Immature natural killer cell (primary cell): Measurements from ENCODE around the gene UTRN. TPM values are rescaled to one million over a fixed set of nuclear protein-coding genes. Genes with fewer than 3 reads are reported as not detected.

Source experiments
- DNase-seq, 3 donors: peaks; one replicate each; pipeline ENCODE4 v3.0.0; 2022; ENCODE audit warnings: mixed read lengths in 1 of 3
- H3K27ac Mint-ChIP-seq, 6 donors: one replicate each; pipeline ENCODE4 v1.8.0; 2020; ENCODE audit warnings: mixed read lengths in 6 of 6, mild to moderate bottlenecking in 5 of 6, inconsistent platforms in 4 of 6, moderate library complexity in 3 of 6
- H3K27me3 Mint-ChIP-seq, 3 donors: one replicate each; pipeline ENCODE4 v1.8.0; 2020 to 2021; ENCODE audit warnings: low read depth in 3 of 3, mild to moderate bottlenecking in 3 of 3, mixed read lengths in 3 of 3, moderate library complexity in 3 of 3, inconsistent platforms in 1 of 3
- H3K36me3 Mint-ChIP-seq, 3 donors: one replicate each; pipeline ENCODE4 v1.8.0; 2020; ENCODE audit warnings: mixed read lengths in 3 of 3, inconsistent platforms in 2 of 3, mild to moderate bottlenecking in 2 of 3
- H3K4me1 Mint-ChIP-seq, 2 donors: one replicate each; pipeline ENCODE4 v1.8.0; 2020; ENCODE audit warnings: inconsistent platforms in 2 of 2, mild to moderate bottlenecking in 2 of 2, mixed read lengths in 2 of 2, moderate library complexity in 1 of 2
- H3K4me3 Mint-ChIP-seq, 5 donors: one replicate each; pipeline ENCODE4 v1.8.0; 2020; ENCODE audit warnings: mild to moderate bottlenecking in 5 of 5, mixed read lengths in 5 of 5, inconsistent platforms in 3 of 5, moderate library complexity in 3 of 5
- H3K9me3 Mint-ChIP-seq, 6 donors: one replicate each; pipeline ENCODE4 v1.8.0; 2020; ENCODE audit warnings: mild to moderate bottlenecking in 6 of 6, mixed read lengths in 6 of 6, inconsistent platforms in 4 of 6, moderate library complexity in 3 of 6
- polyA plus RNA-seq, 3 donors: library from polyadenylated mRNA; unstranded; fragments of 300-500 nt; fragmentation: Illumina TruSeq; gene quantifications; one replicate each; pipeline ENCODE4 v1.2.3, GENCODE V29; 2021

Gene UTRN
- polyA plus RNA-seq, 3 donors from 2014 or later = 40.5 to 261 (median 67.6) TPM

- Mint-ChIP-seq H3K9me3 (no peaks in the 10 kb centered on the region), H3K27ac (peak overlapping the region in 1 of 6 donors; percentile 7), H3K27me3 (no peaks in the 10 kb centered on the region), H3K4me3 (no peak overlapping the region), H3K36me3 (no peaks in the 10 kb centered on the region), H3K4me1 (peaks cover 31 to 67% of the 10 kb centered on the region in 2 donors)
- no peak for DNase-seq
These were observed 40.1 kb downstream of the UTRN start for GRCh38 chr6:144325232-144325631.

- no peaks in the 10 kb centered on the region for H3K9me3 Mint-ChIP-seq
- DNase-seq = no peak
- no peak overlapping the region for H3K4me3 Mint-ChIP-seq
- peak overlapping the region in 2 of 6 donors; percentile 20 to 43 for H3K27ac Mint-ChIP-seq
- no peaks in the 10 kb centered on the region for H3K27me3 Mint-ChIP-seq
- peaks cover 27 to 64% of the 10 kb centered on the region in 2 donors for H3K4me1 Mint-ChIP-seq
- no peaks in the 10 kb centered on the region for H3K36me3 Mint-ChIP-seq
These were observed 41.3 kb downstream of the UTRN start for GRCh38 chr6:144326393-144326792.

- Mint-ChIP-seq H3K36me3 (no peaks in the 10 kb centered on the region), H3K27me3 (no peaks in the 10 kb centered on the region), H3K9me3 (no peaks in the 10 kb centered on the region), H3K4me3 (no peak overlapping the region), H3K4me1 (peaks cover 32 to 71% of the 10 kb centered on the region in 2 donors), H3K27ac (peak overlapping the region in 4 of 6 donors; percentile 20 to 43 (median 27))
- DNase-seq = no peak
These were observed 41.9 kb downstream of the UTRN start for GRCh38 chr6:144327081-144327480.

GRCh38 chr6:144330017-144330987 is 45.2 kb downstream of the UTRN start:
- Mint-ChIP-seq H3K4me1 (peaks cover 50 to 76% of the 10 kb centered on the region in 2 donors), H3K36me3 (no peaks in the 10 kb centered on the region), H3K4me3 (no peak overlapping the region), H3K27me3 (peaks cover 0 to 10% (median 0%) of the 10 kb centered on the region in 3 donors), H3K9me3 (no peaks in the 10 kb centered on the region), H3K27ac (peak overlapping the region; percentile 31 to 86 (median 69))
- DNase-seq = no peak

- Mint-ChIP-seq H3K9me3 (no peaks in the 10 kb centered on the region), H3K27ac (peak overlapping the region; percentile 62 to 89 (median 66)), H3K4me3 (no peak overlapping the region), H3K36me3 (no peaks in the 10 kb centered on the region), H3K4me1 (peaks cover 60 to 84% of the 10 kb centered on the region in 2 donors), H3K27me3 (peaks cover 0 to 15% (median 0%) of the 10 kb centered on the region in 3 donors)
- no peak for DNase-seq
These were observed 46.4 kb downstream of the UTRN start for GRCh38 chr6:144331491-144331969.

- H3K4me1 Mint-ChIP-seq = peaks cover 63 to 84% of the 10 kb centered on the region in 2 donors
- H3K4me3 Mint-ChIP-seq = no peak overlapping the region
- no peaks in the 10 kb centered on the region for H3K9me3 Mint-ChIP-seq
- peaks cover 0 to 15% (median 0%) of the 10 kb centered on the region in 3 donors for H3K27me3 Mint-ChIP-seq
- H3K27ac Mint-ChIP-seq = peak overlapping the region; percentile 62 to 89 (median 72)
- DNase-seq = no peak
- H3K36me3 Mint-ChIP-seq = no peaks in the 10 kb centered on the region
These were observed 47.0 kb downstream of the UTRN start for GRCh38 chr6:144332177-144332576.

- Mint-ChIP-seq H3K27me3 (peaks cover 0 to 15% (median 0%) of the 10 kb centered on the region in 3 donors), H3K4me1 (peaks cover 82 to 92% of the 10 kb centered on the region in 2 donors), H3K36me3 (no peaks in the 10 kb centered on the region), H3K4me3 (peak overlapping the region; percentile 77 to 88 (median 83)), H3K27ac (peak overlapping the region; percentile 94 to 97 (median 95)), H3K9me3 (no peaks in the 10 kb centered on the region)
- peak; percentile 83 to 85 (median 84) for DNase-seq
These were observed 49.1 kb downstream of the UTRN start for GRCh38 chr6:144334150-144334708.

Other genes starting within 250 kb of the UTRN start
- gene SF3B5, start 189.8 kb upstream of the UTRN start, polyA plus RNA-seq = 100 to 1,000 TPM; 346 to 550 (median 357) TPM
- gene STX11, start 134.8 kb upstream of the UTRN start, polyA plus RNA-seq = 10 to 100 TPM; 28.7 to 42.6 (median 36.0) TPM